HCT116 (cell line): ENCODE data around the gene PAN3. TPM values are rescaled to one million over a fixed set of nuclear protein-coding genes. Genes with fewer than 3 reads are reported as not detected.

Experiments
- ATAC-seq: fragments of 200-7000 bp; cut with Tn5 transposase; 2 replicates; pipeline ENCODE4 v1.9.1; 2020; ENCODE audit warnings: mild to moderate bottlenecking, moderate library complexity
- BruUV-seq: library from RNA; stranded (reverse); fragments of 400-500 nt; replicated peaks from 2 replicates; lab custom pipeline; 2021; lab: Mats Ljungman, UMichigan
- CTCF ChIA-PET: fragments of 300-600 bp; sonication (Branson Sonifier 250); formaldehyde crosslinking; loops from one replicate; lab custom pipeline; 2021; ENCODE audit warnings: antibody characterized with exemption; lab: Charles Lee
- POLR2A ChIA-PET: fragments of 300-600, 350-600 bp; sonication (Branson Sonifier 250); formaldehyde crosslinking; loops from one replicate; lab custom pipeline; 2021; ENCODE audit warnings: antibody characterized with exemption; lab: Charles Lee
- RAD21 ChIA-PET, 2 experiments: fragments of 300-600 bp; sonication (Branson Sonifier 250); formaldehyde crosslinking; loops; one replicate each; lab custom pipeline; 2023; ENCODE audit warnings: low total read pairs in 2 of 2; ENCODE audit not compliant: uncharacterized antibody in 2 of 2, unreplicated experiment in 2 of 2, low non-redundant PET in 1 of 2; lab: Charles Lee
- DNase-seq: peaks from one replicate; pipeline ENCODE4 v3.0.0-alpha.2; 2010; ENCODE audit warnings: low read depth, low spot score
- H2AFZ ChIP-seq: fragments of 200-600 bp; shearing (Covaris generic), sonication (generic); 2 replicates; pipeline ENCODE4 v1.6.1; 2017; ENCODE audit warnings: low read depth, mixed run types, mixed read lengths, antibody characterized with exemption, low read length; ENCODE audit not compliant: poor library complexity, severe bottlenecking
- H3K27ac ChIP-seq: 2 replicates; pipeline ENCODE4 v1.5.1; 2012; ENCODE audit warnings: low read depth, low read length
- H3K27me3 ChIP-seq: fragments of 200-600 bp; sonication (generic); 2 replicates; pipeline ENCODE4 v1.6.1; 2016; ENCODE audit warnings: mixed run types, low read length, mixed read lengths; ENCODE audit not compliant: insufficient read depth
- H3K36me3 ChIP-seq, 2 experiments: fragments of 200-500 bp in 1 of 2; fragments of 200-600 bp in 1 of 2; sonication (Bioruptor generic) in 1 of 2; sonication (generic) in 1 of 2; 2 replicates each; pipeline versions ENCODE4 v1.5.1 to v1.6.1; 2014 to 2016; ENCODE audit warnings: low read length in 2 of 2, inconsistent platforms in 1 of 2, mixed read lengths in 1 of 2, mixed run types in 1 of 2; ENCODE audit not compliant: insufficient read depth in 2 of 2, control insufficient read depth in 1 of 2
- H3K4me1 ChIP-seq, 2 experiments: fragments of 200-600 bp in 1 of 2; sonication (generic) in 1 of 2; 2 replicates each; pipeline versions ENCODE4 v1.5.1 to v1.6.1; 2012 to 2017; ENCODE audit warnings: low read length in 2 of 2, inconsistent platforms in 1 of 2, mild to moderate bottlenecking in 1 of 2, mixed read lengths in 1 of 2, mixed run types in 1 of 2, moderate library complexity in 1 of 2; ENCODE audit not compliant: insufficient read depth in 2 of 2, control insufficient read depth in 1 of 2
- H3K4me2 ChIP-seq: fragments of 200-600 bp; sonication (generic); 2 replicates; pipeline ENCODE4 v1.6.1; 2017; ENCODE audit warnings: mixed run types, low read length, mixed read lengths
- H3K4me3 ChIP-seq, 2 experiments: fragments of 200-600 bp in 1 of 2; sonication (generic) in 1 of 2; replicated peaks in 1 of 2; 2 replicates each; pipeline ENCODE4 v1.5.1; 2011 to 2016; ENCODE audit warnings: low read length in 2 of 2, control low read depth in 1 of 2, low read depth in 1 of 2, mild to moderate bottlenecking in 1 of 2, mixed read lengths in 1 of 2, mixed run types in 1 of 2
- H3K79me2 ChIP-seq: fragments of 200-600 bp; sonication (generic); 2 replicates; pipeline ENCODE4 v1.6.1; 2017; ENCODE audit warnings: mild to moderate bottlenecking, mixed run types, low read length, moderate library complexity, mixed read lengths; ENCODE audit not compliant: insufficient read depth
- H3K9ac ChIP-seq: fragments of 200-600 bp; sonication (generic); 2 replicates; pipeline ENCODE4 v1.6.1; 2016; ENCODE audit warnings: low read length, mixed read lengths
- H3K9me2 ChIP-seq: fragments of 200-600 bp; sonication (generic), shearing (Covaris generic); 2 replicates; pipeline ENCODE4 v1.6.1; 2017; ENCODE audit warnings: mixed run types, mild to moderate bottlenecking, moderate library complexity; ENCODE audit not compliant: insufficient read depth
- H3K9me3 ChIP-seq, 2 experiments: fragments of 200-500 bp in 1 of 2; fragments of 200-600 bp in 1 of 2; sonication (Bioruptor generic) in 1 of 2; sonication (generic) in 1 of 2; 2 replicates each; pipeline ENCODE4 v1.6.1; 2014 to 2017; ENCODE audit warnings: low read length in 2 of 2, mixed read lengths in 2 of 2, inconsistent platforms in 1 of 2, low read depth in 1 of 2, mild to moderate bottlenecking in 1 of 2, mixed run types in 1 of 2, moderate library complexity in 1 of 2; ENCODE audit not compliant: control insufficient read depth in 1 of 2, insufficient read depth in 1 of 2
- H4K20me1 ChIP-seq: fragments of 200-600 bp; sonication (generic), shearing (Covaris generic); 2 replicates; pipeline ENCODE4 v1.6.1; 2017; ENCODE audit warnings: mixed run types, mild to moderate bottlenecking, moderate library complexity; ENCODE audit not compliant: insufficient read depth
- FOSL1 ChIP-seq: IDR thresholded peaks from 2 replicates; pipeline ENCODE4 v1.6.1; 2012; ENCODE audit warnings: low read depth
- RAD21 ChIP-seq: IDR thresholded peaks from 2 replicates; pipeline ENCODE4 v1.6.1; 2012; ENCODE audit warnings: low read depth, mild to moderate bottlenecking
- SP1 ChIP-seq: IDR thresholded peaks from 2 replicates; pipeline ENCODE4 v1.6.1; 2012; ENCODE audit warnings: low read depth
- SRF ChIP-seq: IDR thresholded peaks from 2 replicates; pipeline ENCODE4 v1.6.1; 2012; ENCODE audit warnings: low read depth
- YY1 ChIP-seq: IDR thresholded peaks from 2 replicates; pipeline ENCODE4 v1.6.1; 2011; ENCODE audit warnings: low read length, low read depth, moderate library complexity, mild to moderate bottlenecking; ENCODE audit not compliant: insufficient replicate concordance; ENCODE audit errors: extremely low read depth
- ZBTB33 ChIP-seq: IDR thresholded peaks from 2 replicates; pipeline ENCODE4 v1.6.1; 2011; ENCODE audit warnings: mild to moderate bottlenecking, low read length, moderate library complexity; ENCODE audit not compliant: insufficient replicate concordance; ENCODE audit errors: extremely low read depth
- ZFX ChIP-seq: fragments of 450-650 bp; IDR thresholded peaks from 2 replicates; pipeline ENCODE4 v1.6.1; 2017
- ZNF274 ChIP-seq: fragments of 200-500 bp; sonication (Bioruptor generic); IDR thresholded peaks from 2 replicates; pipeline ENCODE4 v1.6.1; 2014; ENCODE audit warnings: mild to moderate bottlenecking, low read depth, low read length, inconsistent platforms
- intact Hi-C: fragments of 100-400 bp; cut with micrococcal nuclease; formaldehyde crosslinking; loops from 2 replicates; pipeline ENCODE4 v1.10.0; 2022
- total RNA-seq: library from RNA; stranded (reverse); gene quantifications from one replicate; pipeline ENCODE4 v1.2.1, GENCODE V29; 2021; ENCODE audit not compliant: unreplicated experiment
- TF ChIP-seq, protein P1 (sequence below), 3 experiments: fragments of 200-600 bp in 1 of 3; sonication (generic) in 1 of 3; IDR thresholded peaks in 2 of 3; conservative IDR thresholded peaks in 1 of 3; 2 replicates each; pipeline ENCODE4 v1.5.1; 2012 to 2017; ENCODE audit warnings: low read depth in 2 of 3, low read length in 2 of 3, antibody characterized with exemption in 1 of 3, borderline replicate concordance in 1 of 3, control low read depth in 1 of 3, mild to moderate bottlenecking in 1 of 3, mixed read lengths in 1 of 3, mixed run types in 1 of 3, moderate library complexity in 1 of 3; ENCODE audit not compliant: insufficient read depth in 1 of 3

The PAN3 gene
- total RNA-seq, 1 experiment from 2014 or later: 30.1 TPM

- no TSS peak for BruUV-seq
- no peak for ATAC-seq
- ChIA-PET RAD21 (no interaction called here), CTCF (no interaction called here), POLR2A (no interaction called here)
- Histone ChIP-seq H3K79me2 (no peaks in the 10 kb centered on the region; the same call in 1 of the 2 replicates), H3K9ac (no peak overlapping the region), H3K27ac (no peak overlapping the region), H3K9me2 (no peaks in the 10 kb centered on the region), H3K9me3 (no peaks in the 10 kb centered on the region), H3K4me3 (no peak overlapping the region), H2AFZ (no peak overlapping the region), H3K27me3 (no peaks in the 10 kb centered on the region), H4K20me1 (no peaks in the 10 kb centered on the region), H3K4me1 (no peaks in the 10 kb centered on the region), H3K36me3 (no peaks in the 10 kb centered on the region; a peak in 1 of 4 replicates), H3K4me2 (no peak overlapping the region)
- intact Hi-C loops: no loop called here
- DNase-seq: no peak
- no peak for TF ChIP-seq YY1
These were observed 66.5 kb downstream of the PAN3 start for GRCh38 chr13:28204690-28205443.

DNA sequence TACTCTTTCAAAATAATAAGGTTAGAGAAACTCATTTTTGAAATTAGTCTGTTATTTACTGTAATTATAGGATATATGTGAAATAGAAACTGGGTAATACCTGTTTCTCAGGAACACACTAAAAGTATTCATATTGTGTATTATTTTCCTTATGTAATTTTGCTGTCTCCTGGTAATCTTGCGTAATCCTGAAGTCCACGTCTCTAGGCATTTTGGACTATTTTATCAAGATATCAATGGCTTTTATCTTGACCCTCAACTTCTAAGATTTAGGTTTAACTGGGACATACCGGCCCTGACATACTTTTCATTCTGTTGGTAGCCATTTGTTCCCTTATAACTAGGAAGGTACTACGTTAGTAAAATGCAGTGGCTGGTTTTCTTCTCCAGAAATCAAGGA, 80.3 kb downstream of the PAN3 start:
- H4K20me1 ChIP-seq: no peaks in the 10 kb centered on the region
- no peaks in the 10 kb centered on the region for H3K4me1 ChIP-seq
- H3K9me2 ChIP-seq: no peaks in the 10 kb centered on the region
- RAD21 ChIA-PET: no interaction called here
- CTCF ChIA-PET: no interaction called here
- no peak for ATAC-seq
- intact Hi-C loops: no loop called here
- H3K27ac ChIP-seq: no peak overlapping the region
- H2AFZ ChIP-seq: no peak overlapping the region
- H3K79me2 ChIP-seq: no peaks in the 10 kb centered on the region
- no peak for DNase-seq
- no peaks in the 10 kb centered on the region for H3K27me3 ChIP-seq
- no peak overlapping the region for H3K4me2 ChIP-seq
- no peak overlapping the region for H3K4me3 ChIP-seq
- BruUV-seq: no TSS peak
- H3K9ac ChIP-seq: no peak overlapping the region
- no peak for TF ChIP-seq ZBTB33
- no peak for TF ChIP-seq SRF
- no peak for TF ChIP-seq FOSL1
- TF ChIP-seq, protein P1, sequence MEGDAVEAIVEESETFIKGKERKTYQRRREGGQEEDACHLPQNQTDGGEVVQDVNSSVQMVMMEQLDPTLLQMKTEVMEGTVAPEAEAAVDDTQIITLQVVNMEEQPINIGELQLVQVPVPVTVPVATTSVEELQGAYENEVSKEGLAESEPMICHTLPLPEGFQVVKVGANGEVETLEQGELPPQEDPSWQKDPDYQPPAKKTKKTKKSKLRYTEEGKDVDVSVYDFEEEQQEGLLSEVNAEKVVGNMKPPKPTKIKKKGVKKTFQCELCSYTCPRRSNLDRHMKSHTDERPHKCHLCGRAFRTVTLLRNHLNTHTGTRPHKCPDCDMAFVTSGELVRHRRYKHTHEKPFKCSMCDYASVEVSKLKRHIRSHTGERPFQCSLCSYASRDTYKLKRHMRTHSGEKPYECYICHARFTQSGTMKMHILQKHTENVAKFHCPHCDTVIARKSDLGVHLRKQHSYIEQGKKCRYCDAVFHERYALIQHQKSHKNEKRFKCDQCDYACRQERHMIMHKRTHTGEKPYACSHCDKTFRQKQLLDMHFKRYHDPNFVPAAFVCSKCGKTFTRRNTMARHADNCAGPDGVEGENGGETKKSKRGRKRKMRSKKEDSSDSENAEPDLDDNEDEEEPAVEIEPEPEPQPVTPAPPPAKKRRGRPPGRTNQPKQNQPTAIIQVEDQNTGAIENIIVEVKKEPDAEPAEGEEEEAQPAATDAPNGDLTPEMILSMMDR (IDR thresholded peaks at IDR 0.05 in 2 of 3, conservative IDR thresholded peaks at IDR 0.05 in 1 of 3; ENCODE audit: borderline replicate concordance in 1 of 3, insufficient read depth in 1 of 3, low read depth in 2 of 3, low read length in 2 of 3): no peak
- TF ChIP-seq RAD21: no peak
- no peak for TF ChIP-seq ZFX
- no peak for TF ChIP-seq ZNF274
- no peak for TF ChIP-seq YY1
- TF ChIP-seq SP1: no peak
- H3K9me3 ChIP-seq: no peaks in the 10 kb centered on the region
- no peaks in the 10 kb centered on the region for H3K36me3 ChIP-seq
- POLR2A ChIA-PET: no interaction called here
